DOHH2 (cell line): ENCODE results near the gene ARL11.

Source experiments
- H3F3A ChIP-seq: fragments of 200-600 bp; sonication (generic), shearing (Covaris generic); 2 replicates; pipeline ENCODE4 v1.6.0; 2016; ENCODE audit warnings: antibody characterized with exemption, mild to moderate bottlenecking; ENCODE audit not compliant: control insufficient read depth, insufficient read depth
- H3K27ac ChIP-seq: fragments of 200-600 bp; sonication (generic); 2 replicates; pipeline ENCODE4 v1.5.1; 2014; ENCODE audit warnings: low read depth, mild to moderate bottlenecking, low read length, moderate library complexity
- H3K27me3 ChIP-seq: fragments of 200-600 bp; sonication (generic); 2 replicates; pipeline ENCODE4 v1.6.1; 2014; ENCODE audit warnings: mild to moderate bottlenecking, low read length, mixed read lengths; ENCODE audit not compliant: control insufficient read depth
- H3K36me3 ChIP-seq: fragments of 200-600 bp; sonication (generic); 2 replicates; pipeline ENCODE4 v1.6.1; 2014; ENCODE audit warnings: mild to moderate bottlenecking, low read length, moderate library complexity, mixed read lengths; ENCODE audit not compliant: control insufficient read depth
- H3K4me1 ChIP-seq: fragments of 200-600 bp; sonication (generic); 2 replicates; pipeline ENCODE4 v1.6.1; 2014; ENCODE audit warnings: mild to moderate bottlenecking, low read length, mixed read lengths; ENCODE audit not compliant: control insufficient read depth
- H3K4me2 ChIP-seq: fragments of 200-600 bp; sonication (generic); 2 replicates; pipeline ENCODE4 v1.6.0; 2014; ENCODE audit warnings: mild to moderate bottlenecking, low read length, moderate library complexity
- H3K4me3 ChIP-seq: fragments of 200-600 bp; sonication (generic); 2 replicates; pipeline ENCODE4 v1.5.1; 2014; ENCODE audit warnings: mild to moderate bottlenecking, low read length, mixed read lengths
- H3K79me2 ChIP-seq: fragments of 200-600 bp; sonication (generic); 2 replicates; pipeline ENCODE4 v1.6.1; 2014; ENCODE audit warnings: mild to moderate bottlenecking, low read length, mixed read lengths; ENCODE audit not compliant: control insufficient read depth
- H3K9me2 ChIP-seq: fragments of 200-600 bp; sonication (generic); replicated peaks from 2 replicates; pipeline ENCODE4 v1.6.1; 2014; ENCODE audit warnings: mild to moderate bottlenecking, low read length, mixed read lengths; ENCODE audit not compliant: control insufficient read depth
- H3K9me3 ChIP-seq: fragments of 200-600 bp; sonication (generic); 2 replicates; pipeline ENCODE4 v1.6.1; 2014; ENCODE audit warnings: antibody characterized with exemption, low read length, mixed read lengths; ENCODE audit not compliant: control insufficient read depth, insufficient read depth
- H4K20me1 ChIP-seq: fragments of 200-600 bp; sonication (generic); 2 replicates; pipeline ENCODE4 v1.6.0; 2014; ENCODE audit warnings: low read depth, mild to moderate bottlenecking, antibody characterized with exemption, low read length, moderate library complexity; ENCODE audit not compliant: control insufficient read depth, insufficient read depth
- CTCF ChIP-seq: fragments of 200-600 bp; sonication (generic); IDR thresholded peaks from one replicate; pipeline ENCODE4 v1.5.1; 2014; ENCODE audit warnings: antibody characterized with exemption, mild to moderate bottlenecking, low read depth, low read length; ENCODE audit not compliant: poor library complexity, severe bottlenecking
- EZH2phosphoT487 ChIP-seq: fragments of 200-600 bp; sonication (generic); IDR thresholded peaks from 2 replicates; pipeline ENCODE4 v1.6.1; 2017; ENCODE audit warnings: borderline replicate concordance, mild to moderate bottlenecking, antibody characterized with exemption, low read length, moderate library complexity, mixed read lengths

ARL11 gene

GRCh38 chr13:49633710-49634109, 5.4 kb downstream of the ARL11 start:
- no peaks in the 10 kb centered on the region for H3K9me3 ChIP-seq
- peaks cover 55% of the 10 kb centered on the region for H3K79me2 ChIP-seq
- H3F3A ChIP-seq, result peaks cover 12% of the 10 kb centered on the region
- no peak overlapping the region for H3K27ac ChIP-seq
- H4K20me1 ChIP-seq, result peaks cover 7% of the 10 kb centered on the region; the same call in 1 of the 2 replicates
- H3K27me3 ChIP-seq, result no peaks in the 10 kb centered on the region
- TF ChIP-seq CTCF (no peak), EZH2phosphoT487 (no peak)
- peaks cover 56% of the 10 kb centered on the region for H3K4me1 ChIP-seq
- no peak overlapping the region for H3K4me3 ChIP-seq
- peak overlapping the region; percentile 5; the same call in 1 of the 2 replicates for H3K4me2 ChIP-seq
- H3K36me3 ChIP-seq, result peaks cover 79% of the 10 kb centered on the region
- no peaks in the 10 kb centered on the region for H3K9me2 ChIP-seq

GRCh38 chr13:49635599-49636433, 7.5 kb downstream of the ARL11 start:
- H3K4me1 ChIP-seq, result peaks cover 38% of the 10 kb centered on the region
- no peaks in the 10 kb centered on the region for H3K27me3 ChIP-seq
- H3K9me3 ChIP-seq, result no peaks in the 10 kb centered on the region
- H3K4me2 ChIP-seq, result no peak overlapping the region
- peaks cover 34% of the 10 kb centered on the region for H3K79me2 ChIP-seq
- H4K20me1 ChIP-seq, result no peaks in the 10 kb centered on the region
- H3K9me2 ChIP-seq, result no peaks in the 10 kb centered on the region
- H3K36me3 ChIP-seq, result peaks cover 58% of the 10 kb centered on the region
- H3K4me3 ChIP-seq, result no peak overlapping the region
- peaks cover 13% of the 10 kb centered on the region for H3F3A ChIP-seq
- TF ChIP-seq CTCF (no peak), EZH2phosphoT487 (no peak)
- H3K27ac ChIP-seq, result no peak overlapping the region

GRCh38 chr13:49636705-49637104, 8.4 kb downstream of the ARL11 start:
- Histone ChIP-seq H3K4me1 (peaks cover 32% of the 10 kb centered on the region), H3K4me2 (no peak overlapping the region), H4K20me1 (no peaks in the 10 kb centered on the region), H3K9me3 (no peaks in the 10 kb centered on the region), H3K27ac (no peak overlapping the region), H3K27me3 (no peaks in the 10 kb centered on the region), H3K36me3 (peaks cover 51% of the 10 kb centered on the region), H3F3A (peaks cover 13% of the 10 kb centered on the region), H3K79me2 (peaks cover 26% of the 10 kb centered on the region), H3K4me3 (no peak overlapping the region), H3K9me2 (no peaks in the 10 kb centered on the region)
- TF ChIP-seq EZH2phosphoT487, result no peak
- TF ChIP-seq CTCF, result no peak
